H1 (cell line): ENCODE measurements around the gene TPM2. TPM values are rescaled to one million over a fixed set of nuclear protein-coding genes. Genes with fewer than 3 reads are reported as not detected.

Experiments used
- ATF3 ChIP-seq: IDR thresholded peaks from 2 replicates; pipeline ENCODE4 v1.6.1; 2011; ENCODE audit warnings: low read depth, mild to moderate bottlenecking, low read length; ENCODE audit not compliant: insufficient read depth
- BRCA1 ChIP-seq: IDR thresholded peaks from 2 replicates; pipeline ENCODE4 v1.6.1; 2012; ENCODE audit warnings: low read depth, low read length, improper control_type of control experiment
- EGR1 ChIP-seq: IDR thresholded peaks from 2 replicates; pipeline ENCODE4 v1.6.1; 2011; ENCODE audit warnings: low read depth, low read length, borderline replicate concordance
- POLR2A ChIP-seq, 2 experiments: IDR thresholded peaks; 1 replicate in 1 of 2; 2 replicates in 1 of 2; pipeline ENCODE4 v1.6.1; 2011; ENCODE audit warnings: low read depth in 2 of 2, low read length in 2 of 2, mild to moderate bottlenecking in 2 of 2; ENCODE audit errors: control extremely low read depth in 1 of 2
- POLR2AphosphoS5 ChIP-seq: IDR thresholded peaks from 2 replicates; pipeline ENCODE4 v1.6.1; 2011; ENCODE audit warnings: low read depth, low read length
- polyA plus RNA-seq, 7 experiments: library from polyadenylated mRNA; depleted of rRNA in 3 of 7; stranded (reverse) in 5 of 7; unstranded in 2 of 7; fragments of >200 nt in 5 of 7; fragments of 200-250 nt in 2 of 7; gene quantifications; 1 replicate in 5 of 7; 2 replicates in 1 of 7; 4 replicates in 1 of 7; pipeline versions ENCODE4 v1.2.1 to v1.2.3, GENCODE V29; 2011 to 2013; ENCODE audit warnings: missing spikeins in 2 of 7, mixed read lengths in 2 of 7
- total RNA-seq: library from RNA; stranded (reverse); fragmentation: NEBNext Ultra II Directional; extraction: Animal tissue kit (Norgen Biotek cat#: 25700); gene quantifications from 2 replicates; pipeline ENCODE4 v1.2.1, GENCODE V29; 2021

Gene TPM2
- total and polyA plus RNA-seq, 2 of the 8 experiments (the other 6 are each of a cell fraction or from before 2014, with no cell fraction given) = 62.5 to 181 TPM

- TF ChIP-seq ATF3 = no peak
- TF ChIP-seq POLR2AphosphoS5 = no peak
- TF ChIP-seq POLR2A (IDR thresholded peaks at IDR 0.05; ENCODE audit: control extremely low read depth in 1 of 2, low read depth in 2 of 2, low read length in 2 of 2) = no peak
- TF ChIP-seq BRCA1 = no peak
- TF ChIP-seq EGR1 = no peak
These were observed 10.3 kb upstream of the TPM2 start (continued) for GRCh38 chr9:35700031-35700430.
